Esophagus (tissue), 2 donors: ENCODE results near the gene NTF3. TPM values are rescaled to one million over a fixed set of nuclear protein-coding genes. Genes with fewer than 3 reads are reported as not detected.

Experiments
- H3K27ac ChIP-seq, 2 donors: one replicate each; pipeline ENCODE4 v1.5.1; 2013; ENCODE audit warnings: low read depth in 2 of 2, mild to moderate bottlenecking in 2 of 2, inconsistent platforms in 1 of 2, low read length in 1 of 2, moderate library complexity in 1 of 2
- H3K27me3 ChIP-seq, 2 donors: one replicate each; pipeline ENCODE4 v1.6.1; 2013; ENCODE audit warnings: low read length in 2 of 2, control low read depth in 1 of 2, mild to moderate bottlenecking in 1 of 2; ENCODE audit not compliant: insufficient read depth in 2 of 2, control insufficient read depth in 1 of 2
- H3K36me3 ChIP-seq, 2 donors: one replicate each; pipeline ENCODE4 v1.6.1; 2013; ENCODE audit warnings: low read length in 1 of 2; ENCODE audit not compliant: control insufficient read depth in 2 of 2, insufficient read depth in 2 of 2
- H3K4me1 ChIP-seq, 2 donors: one replicate each; pipeline ENCODE4 v1.6.1; 2013; ENCODE audit warnings: low read length in 1 of 2; ENCODE audit not compliant: control insufficient read depth in 2 of 2, insufficient read depth in 2 of 2
- H3K4me3 ChIP-seq, 2 donors: one replicate each; pipeline ENCODE4 v1.5.1; 2013; ENCODE audit warnings: low read length in 2 of 2, mild to moderate bottlenecking in 2 of 2, low read depth in 1 of 2, moderate library complexity in 1 of 2
- H3K9me3 ChIP-seq, 2 donors: one replicate each; pipeline ENCODE4 v1.6.1; 2013; ENCODE audit warnings: mild to moderate bottlenecking in 2 of 2, low read depth in 1 of 2, low read length in 1 of 2, moderate library complexity in 1 of 2; ENCODE audit not compliant: control insufficient read depth in 2 of 2, insufficient read depth in 1 of 2
- WGBS, 2 donors: extraction: QIAGEN DNeasy Blood & Tissue Kit; methylation state at CpG; one replicate each; pipeline ENCODE4 v1.1.7; 2013; 5-methylcytosine and 5-hydroxymethylcytosine counted together
- polyA plus RNA-seq, 2 donors: library from polyadenylated mRNA; stranded (reverse); fragments of 200-250 nt; gene quantifications; one replicate each; pipeline ENCODE4 v1.2.3, GENCODE V29; 2013
- donor health status: healthy with polysubstance abuse.
- donor health status: Bipolar disorder and iron deficiency.

NTF3 gene
- polyA plus RNA-seq, 2 donors, result 1.3 to 2.3 TPM

DNA sequence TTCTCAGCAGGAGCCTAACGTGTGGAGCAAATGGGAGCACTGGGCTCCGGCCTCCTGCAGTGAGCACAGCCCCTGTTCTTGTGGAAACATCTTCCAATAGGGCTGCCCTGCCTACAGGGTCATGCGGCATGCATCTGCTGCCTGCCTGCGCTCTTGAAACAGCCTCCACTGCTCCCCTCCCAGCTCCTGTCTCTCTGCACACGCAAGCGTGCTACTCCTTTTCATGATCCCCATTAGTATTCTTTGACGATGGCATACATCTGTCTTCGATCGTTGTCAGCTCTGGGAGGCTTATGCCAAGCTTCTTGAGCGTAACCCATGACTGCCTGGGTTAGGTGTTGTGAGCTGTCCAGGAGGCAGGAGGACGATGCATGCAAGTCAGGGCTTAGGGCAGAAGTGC, 23.1 kb downstream of the NTF3 start:
- Histone ChIP-seq H3K36me3 (no peaks in the 10 kb centered on the region), H3K27ac (no peak overlapping the region), H3K4me1 (peaks cover 0 to 11% of the 10 kb centered on the region in 2 donors), H3K4me3 (no peak overlapping the region), H3K27me3 (peaks cover 0 to 3% of the 10 kb centered on the region in 2 donors), H3K9me3 (no peaks in the 10 kb centered on the region)
- 53 to 73% methylated on average over 11 of the region's 11 CpGs for WGBS, 2 donors

DNA sequence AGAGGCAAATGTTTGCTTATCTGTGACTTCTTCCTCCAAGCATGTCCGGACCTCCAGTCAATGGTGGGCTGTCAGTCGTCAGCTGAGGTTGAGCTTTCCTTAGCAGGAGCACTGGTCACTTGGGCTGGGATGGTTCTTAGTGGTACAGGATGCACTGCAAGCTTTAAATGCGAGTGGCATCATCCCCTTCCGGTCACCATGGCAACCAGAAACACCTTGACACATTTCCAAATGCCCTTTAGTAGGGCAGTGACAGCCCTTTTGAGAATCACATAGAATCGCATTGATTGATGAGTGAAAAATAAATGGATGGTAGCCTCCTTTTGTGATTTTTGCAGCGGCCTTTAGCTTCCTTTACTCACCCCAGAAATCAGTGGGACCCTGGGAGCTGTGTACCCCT, 24.1 kb downstream of the NTF3 start:
- 82 to 84% methylated on average over 6 of the region's 6 CpGs for WGBS, 2 donors
- Histone ChIP-seq H3K27me3 (peaks cover 0 to 3% of the 10 kb centered on the region in 2 donors), H3K27ac (no peak overlapping the region), H3K4me1 (peaks cover 0 to 11% of the 10 kb centered on the region in 2 donors), H3K4me3 (no peak overlapping the region), H3K36me3 (no peaks in the 10 kb centered on the region), H3K9me3 (no peaks in the 10 kb centered on the region)

DNA sequence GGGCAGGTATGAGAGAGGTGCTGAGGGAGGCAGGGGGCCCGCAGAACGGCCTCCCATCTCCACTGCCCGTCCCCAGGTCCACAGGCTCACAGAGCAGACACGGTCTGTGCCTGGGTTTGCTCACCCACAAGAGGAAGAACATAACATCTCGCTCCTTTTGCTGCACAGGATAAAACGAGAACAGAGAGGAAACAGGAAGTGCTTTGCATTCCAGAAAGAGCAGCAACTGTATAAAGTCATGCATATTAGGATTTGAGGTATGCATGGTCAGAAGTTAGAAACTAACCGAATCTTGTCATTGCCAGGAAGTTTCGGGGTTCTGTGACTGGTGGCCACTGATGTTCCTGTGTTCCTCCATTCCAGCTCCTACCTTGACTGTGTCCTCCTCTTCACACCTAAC, 25.0 kb downstream of the NTF3 start:
- peaks cover 0 to 11% of the 10 kb centered on the region in 2 donors for H3K4me1 ChIP-seq
- H3K27me3 ChIP-seq, result peaks cover 0 to 3% of the 10 kb centered on the region in 2 donors
- no peaks in the 10 kb centered on the region for H3K9me3 ChIP-seq
- H3K27ac ChIP-seq, result no peak overlapping the region
- 50 to 60% methylated on average over 8 of the region's 8 CpGs for WGBS, 2 donors
- H3K4me3 ChIP-seq, result no peak overlapping the region
- no peaks in the 10 kb centered on the region for H3K36me3 ChIP-seq

DNA sequence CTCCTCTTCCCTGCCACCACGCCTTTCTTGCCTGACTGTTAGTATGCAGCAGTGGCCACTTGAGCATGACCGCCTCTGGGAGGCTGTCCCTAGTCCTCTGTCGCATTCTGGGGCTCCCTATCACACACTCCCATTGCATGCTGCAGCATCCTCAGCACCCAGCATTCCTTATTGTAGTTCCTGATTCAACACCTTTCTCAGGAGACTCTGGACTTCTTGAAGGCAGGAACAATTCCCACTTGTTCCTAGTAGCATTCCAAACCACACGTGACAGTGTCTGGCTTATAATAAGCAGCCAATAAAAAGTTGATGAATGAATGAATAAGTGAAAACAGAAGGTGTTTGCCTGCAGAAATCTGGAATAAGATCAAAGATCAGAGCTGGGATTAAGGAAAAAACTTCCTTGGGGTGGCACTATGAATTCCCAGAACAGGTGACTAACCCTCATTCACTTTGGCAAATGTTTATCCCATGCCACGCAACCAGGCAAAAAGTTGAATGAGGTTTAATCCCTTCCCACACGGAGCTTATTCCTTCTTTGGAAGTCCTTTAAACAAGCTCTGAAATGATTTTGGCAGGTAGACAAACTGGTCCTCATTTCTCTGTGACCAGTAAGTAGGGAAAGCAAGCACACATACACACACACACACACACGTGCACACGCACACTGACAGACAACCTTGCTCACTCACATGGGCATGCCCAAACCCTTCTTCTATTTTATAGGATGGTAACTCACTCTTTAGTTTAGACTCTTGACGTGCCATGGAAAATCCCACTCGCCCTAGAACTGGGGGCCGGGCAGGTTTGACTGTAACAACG, 26.5 kb downstream of the NTF3 start:
- H3K4me3 ChIP-seq, result no peak overlapping the region
- H3K27me3 ChIP-seq, result peaks cover 0 to 1% of the 10 kb centered on the region in 2 donors
- H3K9me3 ChIP-seq, result no peaks in the 10 kb centered on the region
- H3K27ac ChIP-seq, result peak overlapping the region in 1 of 2 donors; percentile 26
- H3K4me1 ChIP-seq, result peaks cover 0 to 11% of the 10 kb centered on the region in 2 donors
- WGBS, 2 donors, result 51 to 62% methylated on average over 12 of the region's 12 CpGs
- no peaks in the 10 kb centered on the region for H3K36me3 ChIP-seq

DNA sequence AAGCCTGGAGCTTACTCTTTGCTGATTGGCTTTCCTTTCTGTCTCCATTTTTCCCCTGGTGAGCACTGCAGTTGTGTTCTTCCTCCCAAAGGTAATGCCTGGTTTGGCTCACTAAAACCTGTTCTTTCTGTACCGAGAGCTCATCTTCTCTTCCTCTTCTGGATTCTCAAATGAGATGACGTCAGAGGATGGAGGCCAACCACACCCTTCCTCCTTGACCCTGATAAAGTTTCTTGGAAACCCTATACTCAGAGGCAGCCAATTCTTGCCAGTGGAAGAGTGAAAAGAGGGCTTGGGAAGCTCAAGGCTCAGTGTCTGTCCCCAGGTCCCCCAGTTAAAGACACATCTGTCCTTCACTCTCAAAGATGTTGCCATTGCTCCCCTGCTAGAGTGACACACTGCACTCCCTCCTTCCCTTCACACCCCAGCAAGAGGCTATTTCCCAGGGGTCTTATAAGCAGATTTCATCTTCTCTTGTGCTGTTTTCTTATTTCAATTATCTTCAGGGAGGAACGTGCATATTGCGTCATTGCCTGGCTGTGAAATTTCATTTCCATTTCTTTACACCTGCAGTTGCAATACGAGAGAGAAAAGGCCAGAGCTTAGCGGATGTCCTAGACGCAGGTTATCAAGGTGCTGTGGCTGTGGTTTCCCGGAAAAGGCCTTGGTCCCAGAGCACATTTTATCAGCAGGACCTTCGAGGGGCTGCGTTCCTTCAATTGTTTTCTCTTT, 27.3 kb downstream of the NTF3 start:
- no peak overlapping the region for H3K4me3 ChIP-seq
- peaks cover 0 to 11% of the 10 kb centered on the region in 2 donors for H3K4me1 ChIP-seq
- H3K9me3 ChIP-seq, result no peaks in the 10 kb centered on the region
- WGBS, 2 donors, result 71 to 74% methylated on average over 10 of the region's 10 CpGs
- no peaks in the 10 kb centered on the region for H3K27me3 ChIP-seq
- no peaks in the 10 kb centered on the region for H3K36me3 ChIP-seq
- peak overlapping the region in 1 of 2 donors; percentile 26 for H3K27ac ChIP-seq

DNA sequence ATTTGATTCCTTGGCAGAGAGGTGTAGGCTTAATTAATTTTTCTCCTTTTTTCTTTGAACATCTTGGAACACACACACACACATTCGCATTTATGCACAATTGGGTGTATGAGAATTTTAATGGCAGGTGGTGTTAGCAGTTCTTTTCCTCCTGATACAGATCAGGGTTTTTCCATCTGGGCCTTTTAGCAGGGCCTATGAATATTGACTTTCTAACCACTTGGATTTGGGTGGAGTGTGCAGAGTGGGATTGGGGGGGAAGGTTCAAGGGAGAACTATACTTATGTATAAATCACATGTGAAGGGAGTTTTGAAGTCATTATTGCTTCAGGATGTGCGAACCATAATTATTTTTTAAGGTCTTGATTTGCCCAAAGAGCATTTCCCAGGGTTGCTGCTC, 28.9 kb downstream of the NTF3 start:
- Histone ChIP-seq H3K9me3 (no peaks in the 10 kb centered on the region), H3K4me3 (no peak overlapping the region), H3K27me3 (no peaks in the 10 kb centered on the region), H3K36me3 (no peaks in the 10 kb centered on the region), H3K4me1 (peaks cover 0 to 7% of the 10 kb centered on the region in 2 donors), H3K27ac (no peak overlapping the region)
- WGBS, 2 donors, result 83 to 95% methylated on average over 2 of the region's 2 CpGs

DNA sequence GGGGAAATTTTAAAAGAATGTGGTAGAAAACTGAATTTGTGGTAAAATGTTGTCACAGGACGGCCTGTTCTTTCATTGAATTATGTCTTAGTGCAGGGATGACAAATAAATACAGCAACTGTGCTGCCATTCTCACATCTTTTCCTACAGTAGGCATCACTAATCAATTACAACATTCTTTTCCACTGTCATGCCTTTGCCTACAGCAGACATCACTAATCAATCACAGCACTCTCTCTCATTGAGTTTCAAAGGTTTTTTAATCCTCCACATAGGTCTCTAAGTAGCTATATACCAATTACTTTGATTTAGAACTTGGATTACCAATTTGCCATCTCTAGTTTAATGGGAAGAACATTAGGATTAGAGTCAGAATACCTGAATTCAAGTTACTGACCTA, 30.1 kb downstream of the NTF3 start:
- Histone ChIP-seq H3K4me3 (no peak overlapping the region), H3K27ac (no peak overlapping the region), H3K27me3 (no peaks in the 10 kb centered on the region), H3K9me3 (no peaks in the 10 kb centered on the region), H3K4me1 (peaks cover 0 to 7% of the 10 kb centered on the region in 2 donors), H3K36me3 (no peaks in the 10 kb centered on the region)
- WGBS, 2 donors, result 88 to 91% methylated on average over 1 of the region's 1 CpG

DNA sequence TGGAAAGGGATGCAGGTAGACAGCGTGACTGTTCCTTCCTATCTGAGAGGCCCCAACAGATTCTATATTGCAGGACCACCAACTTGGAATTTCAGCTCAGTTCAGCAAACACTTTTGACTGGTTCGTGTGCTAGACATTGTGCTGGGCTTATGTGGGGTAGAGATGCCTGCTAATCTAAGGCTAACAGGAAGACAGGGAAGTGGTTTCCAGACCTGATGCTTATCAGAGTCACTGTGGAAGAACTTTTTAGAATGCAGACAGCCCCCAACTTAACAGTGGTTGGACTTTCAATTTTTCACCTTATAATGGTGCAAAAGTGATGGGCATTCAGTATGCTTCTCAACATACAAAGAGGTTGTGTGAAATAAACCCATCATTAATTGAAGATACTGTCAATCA, 32.2 kb downstream of the NTF3 start:
- H3K27ac ChIP-seq, result no peak overlapping the region
- peaks cover 0 to 4% of the 10 kb centered on the region in 2 donors for H3K4me1 ChIP-seq
- 63 to 76% methylated on average over 2 of the region's 2 CpGs for WGBS, 2 donors
- H3K4me3 ChIP-seq, result no peak overlapping the region
- no peaks in the 10 kb centered on the region for H3K36me3 ChIP-seq
- no peaks in the 10 kb centered on the region for H3K9me3 ChIP-seq
- no peaks in the 10 kb centered on the region for H3K27me3 ChIP-seq

DNA sequence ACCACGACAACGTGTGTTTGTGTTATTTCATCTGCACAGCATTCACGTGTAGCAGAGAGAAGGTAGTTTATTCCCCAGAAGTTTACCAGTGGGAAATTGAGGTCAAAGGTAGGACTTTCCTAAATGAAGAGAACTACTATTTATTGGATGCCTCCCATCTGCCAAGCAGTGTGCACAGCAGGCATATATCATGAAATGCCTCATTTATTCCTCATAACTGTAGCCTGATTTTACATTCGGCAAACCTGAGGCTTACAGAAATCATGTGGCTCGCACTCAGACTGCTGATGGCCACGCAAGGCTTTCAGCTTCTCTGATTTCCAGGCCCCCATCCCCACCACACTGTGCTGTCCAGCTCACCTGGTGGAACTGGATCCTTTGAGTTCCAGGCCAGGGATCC, 33.5 kb downstream of the NTF3 start:
- Histone ChIP-seq H3K36me3 (no peaks in the 10 kb centered on the region), H3K9me3 (no peaks in the 10 kb centered on the region), H3K27ac (no peak overlapping the region), H3K4me1 (peaks cover 0 to 4% of the 10 kb centered on the region in 2 donors), H3K27me3 (no peaks in the 10 kb centered on the region), H3K4me3 (no peak overlapping the region)
- WGBS, 2 donors, result 59 to 70% methylated on average over 6 of the region's 6 CpGs
